GM21447 (cell line): Measurements from ENCODE around the gene ZNF500.
"Not testable (repeated sequence)": the region's sequence is repeated elsewhere in the genome, so short reads cannot be mapped to it uniquely, and the experiment has no call there.

Source experiments
- ATAC-seq: cut with Tn5 transposase; IDR thresholded peaks from one replicate; pipeline ENCODE4 v1.9.1; 2021; ENCODE audit not compliant: unreplicated experiment

Gene ZNF500

GRCh38 chr16:4796982-4797804 lies 30.2 kb upstream of the ZNF500 start:
- no peak for ATAC-seq

- no peak for ATAC-seq
These were observed 29.0 kb upstream of the ZNF500 start for GRCh38 chr16:4795828-4796572.

- no peak for ATAC-seq
These were observed 28.3 kb upstream of the ZNF500 start, which contains the start of gene SMIM22 for GRCh38 chr16:4795181-4795827. Gene SMIM22 (plus strand): TSS chr16:4795369. CDS start chr16:4795735, 366 bp downstream.

GRCh38 chr16:4792951-4793513 lies 26.1 kb upstream of the ZNF500 start:
- no peak for ATAC-seq

GRCh38 chr16:4790871-4791270 lies 23.9 kb upstream of the ZNF500 start:
- ATAC-seq, result no peak

- ATAC-seq, result no peak
These were observed 23.3 kb upstream of the ZNF500 start for GRCh38 chr16:4790261-4790660.

GRCh38 chr16:4788910-4789309 lies 21.9 kb upstream of the ZNF500 start:
- ATAC-seq, result no peak

- ATAC-seq, result no peak
These were observed 21.5 kb upstream of the ZNF500 start for GRCh38 chr16:4788489-4788889.

- ATAC-seq, result no peak
These were observed 20.9 kb upstream of the ZNF500 start, which contains the start of gene SEPTIN12 for GRCh38 chr16:4787627-4788482. Gene SEPTIN12 (minus strand): TSS chr16:4788345. CDS start chr16:4787645, 700 bp downstream.

GRCh38 chr16:4787068-4787467 lies 20.1 kb upstream of the ZNF500 start:
- ATAC-seq, result no peak

GRCh38 chr16:4785758-4786433 lies 18.9 kb upstream of the ZNF500 start:
- no peak for ATAC-seq

GRCh38 chr16:4784444-4784987 lies 17.6 kb upstream of the ZNF500 start:
- not testable (repeated sequence) for ATAC-seq

- no peak for ATAC-seq
These were observed 17.0 kb upstream of the ZNF500 start for GRCh38 chr16:4783951-4784336.

GRCh38 chr16:4783251-4783950 lies 16.4 kb upstream of the ZNF500 start:
- ATAC-seq, result no peak

GRCh38 chr16:4780235-4780634 lies 13.3 kb upstream of the ZNF500 start:
- ATAC-seq, result no peak

- ATAC-seq, result no peak
These were observed 11.1 kb upstream of the ZNF500 start for GRCh38 chr16:4778050-4778392.

GRCh38 chr16:4777339-4778049 lies 10.5 kb upstream of the ZNF500 start:
- no peak for ATAC-seq

GRCh38 chr16:4776141-4776705 lies 9.3 kb upstream of the ZNF500 start:
- ATAC-seq, result no peak
